PFSK-1 (cell line): ENCODE data around the gene PI4KB.

Experiments
- FOXP2 ChIP-seq: optimal IDR thresholded peaks from 2 replicates; pipeline ENCODE3; 2011; ENCODE audit warnings: borderline replicate concordance, control low read depth, inconsistent platforms; ENCODE audit not compliant: insufficient read depth; ENCODE audit errors: extremely low read length, extremely low read depth
- POLR2AphosphoS5 ChIP-seq: IDR thresholded peaks from 2 replicates; pipeline ENCODE4 v1.6.1; 2012; ENCODE audit warnings: low read depth, mild to moderate bottlenecking, control low read depth, low read length, moderate library complexity
- REST ChIP-seq, 2 experiments: IDR thresholded peaks; 2 replicates each; pipeline versions ENCODE4 v1.6.1 to v1.8.0; 2011 to 2012; ENCODE audit warnings: low read depth in 2 of 2, low read length in 2 of 2, control low read depth in 1 of 2, inconsistent platforms in 1 of 2, mild to moderate bottlenecking in 1 of 2, moderate library complexity in 1 of 2; ENCODE audit not compliant: insufficient read depth in 1 of 2
- SIN3A ChIP-seq: IDR thresholded peaks from 2 replicates; pipeline ENCODE4 v1.6.1; 2012; ENCODE audit warnings: mild to moderate bottlenecking, low read length, moderate library complexity, borderline replicate concordance; ENCODE audit not compliant: insufficient read depth
- TAF1 ChIP-seq: IDR thresholded peaks from 2 replicates; pipeline ENCODE4 v1.6.1; 2012; ENCODE audit warnings: low read length, control low read depth, borderline replicate concordance; ENCODE audit not compliant: insufficient read depth

- TF ChIP-seq REST (IDR thresholded peaks at IDR 0.05; ENCODE audit: insufficient read depth in 1 of 2, low read depth in 2 of 2, low read length in 2 of 2) (no peak), POLR2AphosphoS5 (no peak), TAF1 (no peak), SIN3A (no peak), FOXP2 (no peak)
Measured at GRCh38 chr1:151324390-151324930, 2.8 kb downstream of the PI4KB start.
